Astrocyte (in vitro differentiated cells and primary cell): ENCODE measurements around the gene LAMA3.

ENCODE experiments used
- EZH2 ChIP-seq: IDR thresholded peaks from 2 replicates; pipeline ENCODE4 v1.6.1; 2012; ENCODE audit warnings: mild to moderate bottlenecking, low read length, inconsistent platforms; ENCODE audit not compliant: insufficient read depth
- TF ChIP-seq, protein P1 (sequence below): IDR thresholded peaks from 2 replicates; pipeline ENCODE4 v1.5.1; 2011; ENCODE audit warnings: low read depth, mild to moderate bottlenecking, inconsistent platforms, low read length, moderate library complexity; ENCODE audit not compliant: insufficient read depth

DNA sequence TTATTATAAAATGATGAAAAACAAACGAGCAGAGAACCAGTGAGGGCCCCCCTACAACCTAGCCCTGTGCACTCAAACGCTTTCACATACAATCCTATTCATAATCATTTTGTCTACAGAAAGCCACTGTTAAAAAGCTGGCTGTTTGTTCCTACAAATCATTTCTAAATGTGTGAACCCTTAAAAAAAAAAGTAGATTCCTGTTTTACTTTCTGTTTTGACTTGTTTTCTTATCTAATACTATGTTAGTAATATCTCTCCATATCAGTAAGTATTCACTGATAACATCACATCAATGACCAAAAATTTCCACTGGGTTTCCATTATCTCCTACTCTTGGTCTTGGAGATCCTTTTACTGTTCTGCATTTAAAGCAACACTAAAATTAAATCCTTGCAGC lies 196.5 kb downstream of the LAMA3 start:
- TF ChIP-seq, protein P1, sequence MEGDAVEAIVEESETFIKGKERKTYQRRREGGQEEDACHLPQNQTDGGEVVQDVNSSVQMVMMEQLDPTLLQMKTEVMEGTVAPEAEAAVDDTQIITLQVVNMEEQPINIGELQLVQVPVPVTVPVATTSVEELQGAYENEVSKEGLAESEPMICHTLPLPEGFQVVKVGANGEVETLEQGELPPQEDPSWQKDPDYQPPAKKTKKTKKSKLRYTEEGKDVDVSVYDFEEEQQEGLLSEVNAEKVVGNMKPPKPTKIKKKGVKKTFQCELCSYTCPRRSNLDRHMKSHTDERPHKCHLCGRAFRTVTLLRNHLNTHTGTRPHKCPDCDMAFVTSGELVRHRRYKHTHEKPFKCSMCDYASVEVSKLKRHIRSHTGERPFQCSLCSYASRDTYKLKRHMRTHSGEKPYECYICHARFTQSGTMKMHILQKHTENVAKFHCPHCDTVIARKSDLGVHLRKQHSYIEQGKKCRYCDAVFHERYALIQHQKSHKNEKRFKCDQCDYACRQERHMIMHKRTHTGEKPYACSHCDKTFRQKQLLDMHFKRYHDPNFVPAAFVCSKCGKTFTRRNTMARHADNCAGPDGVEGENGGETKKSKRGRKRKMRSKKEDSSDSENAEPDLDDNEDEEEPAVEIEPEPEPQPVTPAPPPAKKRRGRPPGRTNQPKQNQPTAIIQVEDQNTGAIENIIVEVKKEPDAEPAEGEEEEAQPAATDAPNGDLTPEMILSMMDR, result no peak
- TF ChIP-seq EZH2, result no peak
